LHCN-M2 (cell line): Measurements from ENCODE around the gene VRK2. TPM values are rescaled to one million over a fixed set of nuclear protein-coding genes. Genes with fewer than 3 reads are reported as not detected.
"Not testable (repeated sequence)": the region's sequence is repeated elsewhere in the genome, so short reads cannot be mapped to it uniquely, and the experiment has no call there.

Source experiments
- DNase-seq: peaks from one replicate; pipeline ENCODE4 v3.0.0-alpha.2; 2012; ENCODE audit warnings: low read depth
- total RNA-seq: library from RNA; depleted of rRNA; stranded (reverse); fragments of >200 nt; gene quantifications from 2 replicates; pipeline ENCODE4 v1.2.3, GENCODE V29; 2014

Gene VRK2
- total RNA-seq, 1 experiment from 2014 or later, result 35.0 TPM

DNA sequence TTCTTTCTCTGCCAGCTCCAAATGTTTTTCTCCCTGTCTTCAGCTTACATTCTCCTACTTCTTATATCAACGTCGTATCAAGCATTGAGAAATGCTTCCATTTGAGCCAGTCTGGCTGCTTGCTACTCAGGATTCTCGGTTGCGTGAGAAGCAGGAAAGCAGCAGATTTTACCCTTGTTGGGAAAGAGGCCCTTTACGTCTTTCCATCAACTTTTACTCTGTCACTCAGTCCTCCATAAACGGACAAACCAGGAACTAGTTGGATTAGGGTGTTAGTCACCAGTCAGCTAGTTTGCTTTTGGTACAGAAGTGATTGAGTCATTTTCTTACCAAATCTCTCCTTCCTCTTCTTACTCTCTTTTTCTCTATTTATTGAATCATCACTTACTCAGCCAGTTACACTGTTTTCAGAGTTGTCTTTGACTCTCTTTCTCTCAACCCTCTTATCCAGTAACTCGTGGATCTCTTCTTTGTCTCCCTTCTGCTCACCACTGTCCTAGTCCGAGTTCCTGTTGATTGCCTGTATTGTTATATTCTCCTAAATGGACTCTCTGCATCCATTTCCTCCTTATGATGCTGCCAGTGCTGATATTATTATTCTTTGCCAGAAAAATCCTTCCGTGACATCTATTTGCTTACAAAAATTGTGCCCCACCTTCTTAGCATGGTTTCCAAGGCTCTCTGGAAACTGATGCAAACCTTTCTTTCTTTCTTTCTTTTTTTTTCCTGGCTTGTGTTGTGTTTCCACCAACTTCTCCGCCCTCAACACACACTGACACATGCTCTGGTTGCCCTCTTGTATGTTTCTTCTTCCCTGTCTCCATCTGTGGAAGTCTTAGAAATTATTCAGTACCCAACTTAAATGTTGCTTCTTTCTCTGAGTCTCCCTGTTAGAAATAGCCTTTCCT lies 61.5 kb downstream of the VRK2 start:
- peak; percentile 92 for DNase-seq

DNA sequence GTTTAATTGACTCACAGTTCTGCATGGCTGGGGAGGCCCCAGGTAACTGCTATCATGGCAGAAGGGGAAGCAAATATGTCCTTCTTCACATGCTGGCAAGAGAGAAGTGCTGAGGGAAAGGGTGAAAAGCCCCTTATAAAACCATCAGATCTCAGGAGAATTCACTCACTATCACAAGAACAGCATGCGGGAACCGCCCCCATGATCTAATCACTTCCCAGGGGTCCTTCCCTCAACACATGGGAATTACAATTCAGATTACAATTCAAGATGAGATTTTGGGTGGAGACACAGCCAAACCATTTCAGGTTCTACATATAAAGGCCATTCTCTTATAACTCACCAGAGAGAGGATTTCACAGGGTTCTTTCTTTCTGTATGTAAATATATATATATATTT lies 62.9 kb downstream of the VRK2 start:
- no peak for DNase-seq

DNA sequence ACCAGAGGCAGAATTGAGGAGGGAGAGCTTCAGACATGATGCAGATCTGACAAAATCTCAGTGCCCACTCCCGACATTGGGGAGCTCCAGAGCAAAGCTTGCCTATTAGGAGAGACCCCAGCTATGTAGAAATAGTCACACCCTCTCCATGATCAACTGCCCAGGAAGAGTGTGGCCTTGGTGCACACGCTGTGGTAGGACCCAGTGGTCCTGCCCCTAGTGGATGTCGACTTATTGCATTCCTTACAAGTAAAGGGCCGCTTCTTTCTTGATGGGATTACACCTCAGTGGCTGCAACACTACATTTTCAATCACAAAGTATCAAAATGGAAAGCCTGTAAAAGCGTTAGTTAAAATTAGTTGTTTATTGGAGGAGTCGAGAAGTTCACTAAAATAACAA lies 64.2 kb downstream of the VRK2 start:
- DNase-seq, result no peak

DNA sequence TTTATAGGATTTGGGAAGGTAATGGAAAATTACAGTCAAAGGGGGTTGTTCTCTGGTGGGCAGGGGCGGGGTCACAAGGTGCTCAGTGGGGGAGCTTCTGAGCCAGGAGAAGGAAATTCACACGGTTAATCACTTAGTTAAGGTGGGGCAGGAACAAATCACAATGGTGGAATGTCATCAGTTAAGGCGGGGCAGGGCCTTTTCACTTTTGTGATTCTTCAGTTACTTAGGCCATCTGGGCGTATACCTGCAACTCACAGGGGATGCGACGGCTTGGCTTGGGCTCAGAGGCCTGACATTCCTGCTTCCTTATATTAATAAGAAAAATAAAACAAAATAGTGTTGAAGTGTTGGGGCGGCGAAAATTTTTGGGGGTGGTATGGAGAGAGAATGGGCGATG lies 67.0 kb downstream of the VRK2 start:
- not testable (repeated sequence) for DNase-seq

DNA sequence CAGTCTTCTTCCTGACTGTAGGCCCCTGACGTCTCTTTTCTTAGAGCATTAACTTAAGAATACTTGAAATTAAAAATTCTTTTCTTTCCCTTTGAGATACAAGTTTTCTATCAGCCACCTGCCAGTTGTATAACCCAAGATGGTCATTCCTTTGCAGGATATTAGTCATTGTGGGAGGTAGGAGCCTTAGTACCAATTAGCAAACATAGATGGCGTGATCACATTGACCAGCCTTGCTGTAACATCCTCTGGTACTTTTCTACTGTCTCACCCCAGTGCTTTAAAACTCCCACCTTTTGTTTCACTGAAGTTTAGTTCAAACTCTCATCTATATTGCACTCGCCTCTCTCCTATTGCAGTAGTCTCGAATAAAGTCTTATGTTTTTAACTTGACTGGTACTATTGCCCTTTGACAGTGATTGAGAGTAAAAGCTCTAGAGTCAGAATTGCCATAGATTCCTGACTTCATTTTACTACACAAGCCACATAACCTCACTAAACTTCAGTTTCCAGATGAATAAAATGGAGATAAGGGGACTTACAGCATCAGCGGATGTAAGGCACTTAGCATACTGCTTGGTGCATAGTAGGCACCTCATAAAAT lies 74.1 kb downstream of the VRK2 start:
- no peak for DNase-seq

DNA sequence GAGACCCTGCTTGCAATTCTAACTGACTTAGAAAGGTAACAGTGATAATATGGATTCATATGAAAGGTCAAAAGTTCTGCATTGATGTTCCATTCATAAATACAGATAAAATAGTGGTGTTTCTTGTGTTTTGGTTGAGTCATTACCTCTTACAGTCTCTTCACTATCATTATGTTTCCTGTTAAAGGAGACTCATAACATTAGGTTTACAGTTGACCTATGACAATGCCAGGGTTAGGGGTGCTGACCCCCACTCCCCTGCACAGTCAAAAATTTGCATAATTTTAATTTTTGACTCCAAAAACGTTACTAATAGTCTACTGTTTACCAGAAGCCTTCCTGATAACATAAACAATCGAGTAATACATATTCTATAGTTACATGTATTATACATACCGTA lies 75.4 kb downstream of the VRK2 start:
- DNase-seq, result no peak

DNA sequence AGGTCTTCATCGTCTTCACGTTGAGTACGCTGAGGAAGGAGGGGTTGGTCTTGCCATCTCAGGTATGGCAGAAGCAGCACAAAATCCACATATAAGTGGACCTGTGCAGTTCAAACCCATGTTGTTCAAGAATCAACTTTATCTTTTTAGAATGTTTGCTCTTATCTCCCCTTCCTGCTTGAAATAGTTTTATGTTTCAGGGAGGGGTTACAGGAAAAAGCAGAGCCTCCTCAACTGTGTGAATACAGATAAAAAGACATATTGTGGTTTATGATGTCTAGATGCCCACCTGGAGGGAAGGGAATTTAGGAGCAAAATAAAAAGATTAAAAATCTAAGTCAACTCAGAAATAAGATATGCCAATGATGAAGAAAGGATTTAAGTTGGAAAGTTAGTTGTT lies 75.9 kb downstream of the VRK2 start:
- DNase-seq, result no peak

DNA sequence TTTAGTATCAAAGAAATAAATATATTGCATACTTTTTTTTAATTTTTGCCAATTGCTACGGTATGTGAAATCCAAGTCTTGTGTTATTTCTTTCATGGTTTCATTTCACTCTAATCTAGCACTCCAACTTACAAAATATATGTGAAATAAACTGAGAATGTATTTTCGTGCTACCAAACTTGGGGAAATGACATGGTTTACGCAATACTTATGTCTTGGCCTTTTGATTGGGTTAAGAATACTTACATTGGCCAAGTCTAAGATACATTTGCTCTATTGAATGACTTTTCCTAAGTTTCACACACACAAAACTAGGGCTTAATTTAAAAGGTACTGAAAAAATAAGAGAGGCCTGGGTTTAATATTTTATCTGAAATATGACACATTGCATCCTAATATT lies 80.5 kb downstream of the VRK2 start:
- no peak for DNase-seq

DNA sequence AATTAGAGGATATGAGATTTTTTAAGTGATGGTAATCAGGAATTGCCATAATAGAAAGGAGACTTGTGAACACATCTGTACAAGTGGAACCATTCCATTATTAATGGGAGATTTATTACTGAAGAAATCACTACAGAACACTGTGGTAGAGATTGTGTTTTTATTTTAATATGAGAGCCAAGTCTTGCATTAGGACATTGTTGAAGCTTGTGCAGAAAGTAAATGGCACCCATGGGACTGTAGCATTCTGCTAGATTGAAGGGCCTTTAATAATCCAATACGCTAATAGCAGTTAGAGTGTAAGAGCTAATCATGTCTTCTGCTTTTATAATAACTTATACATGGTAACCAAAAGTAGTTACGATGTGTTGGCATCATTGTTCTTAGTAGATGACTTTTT lies 83.6 kb downstream of the VRK2 start:
- DNase-seq, result no peak

DNA sequence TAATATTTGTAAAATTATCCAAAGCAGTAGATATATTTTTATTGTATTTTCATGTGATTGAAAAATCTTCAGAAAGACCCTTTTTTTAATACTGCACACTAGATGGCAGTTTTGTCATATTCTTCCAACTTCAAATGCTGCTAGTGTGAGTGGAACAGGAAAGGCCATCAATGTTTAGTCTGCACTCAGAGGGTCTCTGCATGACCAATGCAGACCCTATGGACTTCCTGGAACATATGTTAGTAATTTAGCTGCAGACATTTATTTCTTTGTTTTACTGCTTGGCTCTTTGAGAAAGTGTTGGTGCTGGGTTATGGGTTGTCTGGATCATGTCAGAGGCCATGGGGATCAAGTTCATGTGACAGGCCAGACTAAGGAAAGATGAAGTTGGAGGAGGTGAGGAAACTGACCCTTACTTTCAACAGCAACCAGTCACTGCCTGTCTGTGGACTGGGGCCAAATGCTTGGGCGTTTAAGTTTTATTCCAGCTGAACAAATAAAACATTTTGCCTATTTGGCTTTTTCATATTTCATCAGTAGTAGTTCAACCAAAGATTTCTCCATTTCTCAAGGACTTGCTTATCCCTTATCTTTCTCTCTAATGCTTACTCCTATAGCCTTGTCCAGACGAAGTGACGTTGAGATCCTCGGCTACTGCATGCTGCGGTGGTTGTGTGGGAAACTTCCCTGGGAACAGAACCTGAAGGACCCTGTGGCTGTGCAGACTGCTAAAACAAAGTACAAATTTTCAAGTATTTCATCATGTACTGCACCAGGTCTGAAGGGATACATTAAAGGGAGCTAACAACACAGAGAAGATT lies 84.8 kb downstream of the VRK2 start:
- peak; percentile 25 for DNase-seq

DNA sequence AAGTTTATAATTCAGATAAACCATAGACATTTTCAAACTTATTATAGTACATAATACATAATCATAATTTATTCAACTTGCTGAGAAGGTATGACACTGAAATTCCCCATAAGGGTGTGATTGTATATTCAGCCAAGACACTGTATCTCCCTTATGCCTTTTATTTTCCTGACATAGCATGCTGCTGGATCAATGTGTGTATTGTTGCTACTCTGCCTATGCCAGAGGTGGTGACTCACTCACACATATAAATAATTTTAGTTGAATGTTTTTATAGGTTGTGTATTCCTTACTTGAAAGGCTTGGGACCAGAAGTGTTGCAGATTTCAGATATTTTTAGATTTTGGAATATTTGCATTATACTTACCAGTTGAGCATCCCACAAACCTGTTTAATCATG lies 86.8 kb downstream of the VRK2 start:
- DNase-seq, result no peak

DNA sequence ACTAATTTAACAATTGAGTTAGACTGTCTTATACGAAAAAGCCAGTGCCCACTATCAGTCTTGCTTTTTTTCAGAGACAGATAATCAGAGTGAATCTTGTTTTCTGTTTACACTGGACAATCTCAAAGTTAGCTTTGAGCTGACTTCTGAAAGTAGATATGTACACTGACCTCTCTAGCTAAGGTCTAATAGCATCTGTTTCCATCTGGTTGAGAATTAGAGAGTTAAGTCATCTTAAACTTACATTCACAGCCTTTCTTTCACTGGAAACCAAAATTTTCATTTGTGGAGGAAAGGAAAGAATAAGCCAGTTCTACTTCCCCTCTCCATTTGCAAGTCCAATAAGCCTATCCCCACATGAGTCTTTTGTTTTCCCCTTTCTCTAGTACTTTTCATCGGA lies 89.3 kb downstream of the VRK2 start:
- DNase-seq, result no peak

DNA sequence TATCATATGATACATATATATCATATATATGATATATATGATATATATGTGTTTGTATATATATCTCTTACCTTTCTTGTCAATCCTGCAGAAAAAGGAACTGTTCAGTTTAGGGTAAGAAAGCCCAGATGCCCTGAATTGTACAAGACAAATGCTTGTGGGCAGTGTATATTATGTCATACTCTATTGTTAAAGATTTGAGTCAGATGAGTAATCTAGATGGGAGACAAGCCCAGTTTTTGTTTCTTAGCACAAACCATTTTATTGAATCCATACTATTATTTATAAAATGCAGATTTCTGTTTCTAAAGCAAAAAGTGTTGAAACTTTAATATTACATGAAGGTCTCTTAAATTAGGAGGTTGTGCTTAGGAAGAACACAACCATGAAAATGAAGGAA lies 90.6 kb downstream of the VRK2 start:
- DNase-seq, result peak; percentile 65

DNA sequence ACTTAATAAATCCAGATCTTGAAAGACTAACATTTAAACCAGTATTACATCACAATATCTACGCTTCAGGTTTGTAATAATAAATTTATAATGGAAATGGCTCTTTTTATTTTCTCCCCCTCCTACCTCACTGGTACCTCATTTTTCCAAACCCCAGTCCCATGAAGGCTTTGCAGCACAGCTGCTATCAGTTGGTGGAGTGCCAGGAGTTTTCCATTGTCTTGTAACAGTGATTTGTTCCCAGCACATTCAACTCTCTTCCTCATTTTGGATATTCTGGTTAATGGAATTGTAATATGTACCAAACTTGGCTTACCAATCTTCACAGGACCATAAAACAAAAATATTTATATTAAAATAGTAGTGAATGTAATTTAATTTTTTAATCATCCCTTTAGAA lies 91.2 kb downstream of the VRK2 start:
- DNase-seq, result peak; percentile 66

DNA sequence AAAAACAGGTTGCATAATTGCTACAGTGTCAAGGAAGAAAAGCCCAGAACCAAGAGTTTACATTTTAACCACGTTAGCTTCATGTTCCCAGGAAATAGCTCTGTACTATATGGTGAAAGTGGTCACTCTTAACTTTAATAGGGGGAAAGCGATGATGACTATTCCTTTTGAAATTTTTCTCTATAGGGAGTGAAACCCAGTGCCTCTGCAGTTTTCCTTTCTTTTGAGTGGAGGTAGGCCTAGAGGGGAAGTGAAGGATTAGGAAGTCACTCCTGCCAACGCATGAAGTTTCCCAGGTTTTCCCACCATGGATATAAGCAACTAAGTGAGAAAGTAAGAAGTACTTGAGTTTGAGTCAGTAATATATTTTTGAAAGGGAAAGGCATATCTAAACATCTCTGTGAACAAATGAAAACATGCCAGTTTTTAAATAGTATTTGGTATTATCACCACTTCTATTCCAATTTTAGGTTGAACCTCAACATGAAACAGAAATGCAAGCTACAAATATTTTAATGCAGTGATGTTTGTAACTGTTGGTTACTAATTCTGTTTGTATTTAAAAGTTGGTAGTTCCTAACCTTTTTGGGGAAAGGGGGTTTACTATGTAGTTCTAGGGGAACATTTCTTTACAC lies 91.9 kb downstream of the VRK2 start:
- DNase-seq, result no peak

DNA sequence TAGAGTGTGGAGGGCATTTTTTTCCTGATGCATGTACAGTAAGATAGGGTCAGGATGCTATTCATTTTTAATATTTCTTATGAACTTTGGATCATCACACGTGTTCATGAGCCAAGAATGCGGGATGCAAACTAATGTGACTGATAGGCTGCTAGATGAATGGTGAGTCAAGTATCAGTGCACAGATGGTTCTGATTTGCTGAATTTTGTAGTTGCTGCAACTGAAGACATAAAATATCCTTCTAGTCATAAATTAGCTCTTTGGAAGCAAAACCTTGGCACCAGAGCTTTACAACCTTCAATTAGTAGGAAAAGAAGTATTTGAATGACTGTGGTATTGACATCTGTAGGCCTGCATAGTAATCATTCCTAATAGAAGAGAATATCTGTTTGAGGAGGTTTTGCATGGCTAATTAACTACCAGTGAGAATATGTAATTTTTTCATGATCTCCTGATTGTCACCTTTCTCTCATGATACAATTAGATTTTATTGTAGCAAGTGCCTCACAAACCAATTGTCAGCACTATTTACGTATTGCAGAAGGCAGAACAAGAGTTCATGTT lies 94.0 kb downstream of the VRK2 start:
- DNase-seq, result no peak

DNA sequence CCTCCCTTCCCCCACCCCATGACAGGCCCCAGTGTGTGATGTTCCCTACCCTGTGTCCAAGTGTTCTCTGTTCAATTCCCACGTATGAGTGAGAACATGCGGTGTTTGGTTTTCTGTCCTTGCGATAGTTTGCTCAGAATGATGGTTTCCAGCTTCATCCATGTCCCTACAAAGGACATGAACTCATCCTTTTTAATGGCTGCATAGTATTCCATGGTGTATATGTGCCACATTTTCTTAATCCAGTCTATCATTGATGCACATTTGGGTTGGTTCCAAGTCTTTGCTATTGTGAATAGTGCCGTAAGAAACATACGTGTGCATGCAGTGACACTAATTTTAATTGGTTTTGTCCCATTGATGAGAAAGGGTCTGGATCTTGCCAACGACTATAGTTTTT lies 99.2 kb downstream of the VRK2 start:
- not testable (repeated sequence) for DNase-seq

DNA sequence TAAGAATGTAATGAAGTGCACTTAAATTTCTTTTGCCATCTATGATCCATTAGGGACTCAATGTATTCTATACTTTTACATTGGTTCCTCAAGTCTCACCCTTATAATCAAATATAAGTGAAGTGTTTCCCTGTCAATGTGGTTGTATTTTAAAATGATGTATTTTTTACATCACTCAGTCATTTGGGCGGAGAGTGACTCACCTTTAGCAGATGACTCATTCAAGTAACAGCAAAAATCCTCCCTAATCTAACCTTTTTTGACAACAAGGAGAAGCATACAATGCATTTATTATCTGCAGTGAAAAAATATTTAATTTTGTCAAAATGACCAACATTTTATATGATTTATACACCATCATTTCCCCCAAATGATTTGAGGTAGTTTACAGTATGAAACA lies 100.1 kb downstream of the VRK2 start:
- peak; percentile 39 for DNase-seq

DNA sequence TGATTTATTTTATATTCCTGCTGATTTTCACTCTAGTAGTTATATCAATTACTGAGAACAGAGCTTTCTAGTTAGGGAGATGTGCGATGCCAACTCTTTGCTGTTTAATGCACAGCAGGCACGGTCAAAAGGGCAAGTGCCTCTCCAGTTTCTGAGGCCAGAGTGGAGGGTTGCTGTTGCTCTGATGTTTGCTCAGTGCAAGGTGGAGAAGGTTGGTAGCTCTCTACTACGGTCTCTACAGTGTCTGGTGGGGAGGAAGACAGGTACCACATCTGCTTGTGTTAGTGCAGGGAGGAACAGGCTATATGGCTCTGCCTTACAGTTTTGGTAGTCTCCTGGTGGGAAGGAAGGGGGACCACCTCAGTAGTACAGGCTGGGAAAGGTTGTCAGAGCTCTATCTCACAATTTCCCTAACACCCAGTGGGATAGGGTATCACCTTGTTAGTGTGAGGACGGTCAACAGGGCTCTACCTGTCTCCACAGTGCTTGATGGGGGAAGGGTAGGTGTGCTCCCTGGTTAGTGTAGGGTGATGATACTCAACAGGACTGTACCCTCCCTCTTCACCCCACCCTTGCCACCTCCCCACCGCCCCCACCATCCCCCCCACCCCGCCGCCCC lies 108.7 kb downstream of the VRK2 start:
- no peak for DNase-seq

DNA sequence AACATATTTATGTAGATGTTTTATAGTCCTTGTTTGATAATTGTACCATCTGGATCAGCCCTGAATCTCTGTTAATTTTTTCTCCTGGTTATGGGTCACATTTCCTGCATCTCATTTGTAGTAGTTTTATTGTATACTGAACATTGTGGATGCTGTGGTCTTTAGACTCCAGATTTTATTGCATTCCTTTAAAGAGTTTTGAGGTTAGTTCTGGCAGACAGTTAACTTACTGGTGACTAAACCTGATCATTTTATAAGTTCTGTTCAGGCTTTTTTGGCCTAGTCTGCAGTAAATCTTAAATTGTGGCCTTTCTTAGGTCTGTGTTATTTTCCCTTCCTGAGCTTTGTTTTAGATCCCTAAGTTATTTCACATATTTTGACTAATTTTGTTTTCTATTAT lies 110.2 kb downstream of the VRK2 start:
- peak; percentile 47 for DNase-seq

DNA sequence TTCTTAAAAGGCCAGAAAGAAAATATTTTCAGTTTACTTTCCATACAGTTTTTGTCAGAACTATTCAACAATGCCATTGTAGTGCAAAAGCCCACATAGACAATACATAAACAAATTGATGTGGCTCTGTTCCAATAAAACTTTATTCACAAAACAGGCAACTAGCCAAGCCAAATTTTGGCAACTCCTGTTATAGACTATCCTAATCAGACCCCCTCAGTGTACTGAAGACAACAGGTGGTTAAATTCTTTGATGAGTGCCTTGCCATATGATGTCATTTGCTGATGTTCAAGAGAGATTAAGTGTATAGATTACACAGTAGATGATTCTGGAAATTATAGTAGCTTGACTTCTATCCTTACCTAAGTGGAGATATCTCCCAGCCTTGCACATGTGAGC lies 111.1 kb downstream of the VRK2 start:
- DNase-seq, result peak; percentile 17
